ENCODE results near the gene NLK.

Gene NLK

GRCh38 chr17:28042657-28042720 is at the start of gene NLK:
Gene NLK, plus strand, starts transcription at chr17:28042677. Its CDS starts 197 bp downstream, at chr17:28042874.
- Histone ChIP-seq H3K4me1 (ENCODE audit: control insufficient read depth in 1 of 2, insufficient read depth in 1 of 2, low read depth in 1 of 2, low read length in 1 of 2) (peaks cover 30 to 38% of the 10 kb centered on the region in 2 experiments), H3K9me3 (no peaks in the 10 kb centered on the region), H3K36me3 (no peaks in the 10 kb centered on the region), H3K27me3 (peaks cover 11% of the 10 kb centered on the region), H3K4me3 (ENCODE audit: low read depth in 1 of 2, low read length in 1 of 2) (peak within 1 kb of the TSS; percentile 74 to 93), H3K27ac (peak within 1 kb of the TSS; percentile 93)
- no peak for TF ChIP-seq CTCF (IDR thresholded peaks at IDR 0.05)

- no peak for TF ChIP-seq CTCF (IDR thresholded peaks at IDR 0.05)
These were observed 49.2 kb upstream of the NLK start for GRCh38 chr17:27993161-27993695.

DNA sequence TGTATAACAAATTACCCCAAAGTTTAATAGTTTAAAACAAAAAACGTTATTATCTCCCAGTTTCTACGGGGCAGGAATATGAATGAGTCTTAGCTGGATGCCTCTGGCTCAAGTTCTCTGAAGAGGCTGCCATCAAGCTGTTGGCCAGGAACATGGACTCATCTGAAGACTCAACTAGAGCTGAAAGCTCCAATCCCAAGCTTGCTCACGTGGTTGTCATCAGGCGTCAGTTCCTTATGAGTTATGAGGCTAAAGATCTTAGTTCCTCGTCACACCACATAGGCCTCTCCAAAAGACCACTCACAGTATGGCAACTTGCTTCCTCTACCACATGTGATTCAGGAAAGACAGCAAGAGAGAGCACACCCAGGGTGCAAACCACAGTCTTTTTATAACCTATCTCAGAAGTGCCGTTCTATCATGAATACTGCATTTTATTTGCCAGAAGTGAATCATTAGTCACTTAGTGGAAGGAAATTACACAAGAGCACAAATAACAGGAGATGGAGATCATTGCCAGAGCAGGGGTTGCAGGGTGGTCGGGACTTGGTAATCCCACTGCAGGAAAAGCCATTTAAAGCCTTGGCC is 48.7 kb upstream of the NLK start:
- TF ChIP-seq CTCF (IDR thresholded peaks at IDR 0.05) = no peak
- no peak overlapping the region for H3K27ac ChIP-seq
- peaks cover 34% of the 10 kb centered on the region for H3K27me3 ChIP-seq
- H3K4me1 ChIP-seq (ENCODE audit: control insufficient read depth in 1 of 2, insufficient read depth in 1 of 2, low read depth in 1 of 2, low read length in 1 of 2) = no peaks in the 10 kb centered on the region
- no peak overlapping the region for H3K4me3 ChIP-seq (ENCODE audit: low read depth in 1 of 2, low read length in 1 of 2)
- no peaks in the 10 kb centered on the region for H3K9me3 ChIP-seq
- no peaks in the 10 kb centered on the region for H3K36me3 ChIP-seq

More at GRCh38 chr17:27993161-27993695, 49.2 kb upstream of the NLK start:
- Histone ChIP-seq H3K9me3 (no peaks in the 10 kb centered on the region), H3K36me3 (no peaks in the 10 kb centered on the region), H3K27ac (no peak overlapping the region), H3K4me3 (ENCODE audit: low read depth in 1 of 2, low read length in 1 of 2) (no peak overlapping the region), H3K4me1 (ENCODE audit: control insufficient read depth in 1 of 2, insufficient read depth in 1 of 2, low read depth in 1 of 2, low read length in 1 of 2) (no peaks in the 10 kb centered on the region), H3K27me3 (peaks cover 32% of the 10 kb centered on the region)

DNA sequence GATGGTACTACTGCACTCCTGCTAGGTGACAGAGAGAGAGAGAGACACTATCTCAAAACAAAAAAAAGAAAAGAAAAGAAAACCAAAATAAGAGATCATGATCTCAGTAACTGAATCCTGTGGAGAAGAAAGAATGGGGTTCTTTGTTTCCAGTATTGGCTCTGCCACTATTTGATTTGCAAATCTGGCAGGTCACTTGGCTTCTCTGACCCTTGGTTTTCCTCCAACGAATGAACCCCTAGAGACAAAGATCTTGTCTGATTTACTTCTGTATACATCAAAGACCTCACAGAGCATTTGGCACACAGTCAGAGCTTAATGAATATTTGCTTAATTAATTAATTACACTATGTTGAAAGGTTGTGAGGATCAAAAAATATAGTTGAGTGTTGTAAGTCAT is 47.9 kb upstream of the NLK start:
- Histone ChIP-seq H3K4me1 (ENCODE audit: control insufficient read depth in 1 of 2, insufficient read depth in 1 of 2, low read depth in 1 of 2, low read length in 1 of 2) (no peaks in the 10 kb centered on the region), H3K4me3 (ENCODE audit: low read depth in 1 of 2, low read length in 1 of 2) (no peak overlapping the region), H3K27ac (no peak overlapping the region), H3K27me3 (peaks cover 42% of the 10 kb centered on the region), H3K9me3 (no peaks in the 10 kb centered on the region), H3K36me3 (no peaks in the 10 kb centered on the region)
- TF ChIP-seq CTCF (IDR thresholded peaks at IDR 0.05) = no peak

- Histone ChIP-seq H3K27me3 (peaks cover 48% of the 10 kb centered on the region), H3K36me3 (no peaks in the 10 kb centered on the region), H3K27ac (no peak overlapping the region), H3K4me1 (ENCODE audit: control insufficient read depth in 1 of 2, insufficient read depth in 1 of 2, low read depth in 1 of 2, low read length in 1 of 2) (no peaks in the 10 kb centered on the region), H3K9me3 (no peaks in the 10 kb centered on the region), H3K4me3 (ENCODE audit: low read depth in 1 of 2, low read length in 1 of 2) (no peak overlapping the region)
- no peak for TF ChIP-seq CTCF (IDR thresholded peaks at IDR 0.05)
These were observed 46.9 kb upstream of the NLK start for GRCh38 chr17:27995554-27995953.
